Kasumi-1 (cell line): ENCODE measurements around the gene ASF1A.
A peak's percentile ranks its signal among the peaks of the same experiment; 100 is the strongest.

Experiments used
- DNase-seq, 2 experiments: peaks; one replicate each; lab custom pipeline; 2025; lab: John Stamatoyannopoulos, UW

Gene ASF1A

DNA sequence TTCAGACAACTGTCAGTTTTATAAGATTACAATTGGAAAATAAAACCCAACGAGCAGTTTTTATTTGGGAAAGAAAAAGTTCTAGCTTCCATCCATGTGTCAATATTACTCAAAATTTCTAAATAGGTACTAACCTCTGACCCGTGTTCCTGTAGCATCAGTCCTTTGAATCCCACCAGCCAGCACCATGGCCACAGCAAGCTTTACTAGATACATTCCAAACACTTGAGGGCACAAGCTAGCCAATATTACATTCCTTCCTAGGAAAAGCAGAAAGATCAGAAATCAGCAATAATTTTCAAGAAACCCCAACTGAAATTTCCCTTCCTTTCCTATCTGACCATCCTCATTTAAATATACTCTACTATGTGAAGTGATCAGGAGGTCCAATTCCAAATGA is 19.2 kb downstream of the ASF1A start:
- no peak for DNase-seq

GRCh38 chr6:118914598-118914997 is 20.6 kb downstream of the ASF1A start:
- no peak for DNase-seq

DNA sequence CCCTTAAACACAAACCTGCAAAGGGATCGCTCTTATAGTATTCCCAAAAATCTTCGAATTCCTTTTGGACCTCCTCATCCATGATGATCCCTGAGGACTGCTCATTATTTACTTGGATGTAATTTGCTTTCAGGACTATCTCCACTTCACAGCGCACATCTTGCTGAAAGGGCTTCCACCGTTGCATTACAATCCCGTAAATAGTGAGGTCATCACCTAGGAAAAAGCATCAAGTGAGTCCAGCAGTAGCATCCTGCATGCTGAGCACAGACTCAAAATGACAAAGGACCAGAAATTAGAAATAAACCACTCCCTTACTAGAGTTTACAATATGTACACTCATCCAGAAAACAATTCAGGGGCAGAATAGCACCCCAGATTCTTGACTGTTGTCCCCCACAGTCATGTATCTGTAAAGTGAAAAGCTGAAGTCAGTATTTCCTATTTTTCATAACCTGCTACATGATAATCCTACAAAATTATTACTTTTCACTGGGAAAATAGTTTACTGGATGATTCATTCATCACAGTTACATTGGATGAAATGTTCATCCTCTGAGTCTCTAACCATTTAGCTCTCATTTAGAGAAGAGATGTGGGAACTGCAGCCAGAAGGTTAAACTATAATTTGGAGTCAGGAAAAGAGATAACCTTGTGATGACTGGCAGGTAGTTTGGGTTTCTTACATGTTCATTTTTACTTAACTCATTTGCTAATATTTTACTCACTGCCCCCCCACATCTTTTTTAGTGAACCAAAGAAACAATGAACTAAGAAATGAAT is 23.8 kb downstream of the ASF1A start:
- no peak for DNase-seq

- no peak for DNase-seq
These were observed 24.4 kb downstream of the ASF1A start for GRCh38 chr6:118918329-118918725.

DNA sequence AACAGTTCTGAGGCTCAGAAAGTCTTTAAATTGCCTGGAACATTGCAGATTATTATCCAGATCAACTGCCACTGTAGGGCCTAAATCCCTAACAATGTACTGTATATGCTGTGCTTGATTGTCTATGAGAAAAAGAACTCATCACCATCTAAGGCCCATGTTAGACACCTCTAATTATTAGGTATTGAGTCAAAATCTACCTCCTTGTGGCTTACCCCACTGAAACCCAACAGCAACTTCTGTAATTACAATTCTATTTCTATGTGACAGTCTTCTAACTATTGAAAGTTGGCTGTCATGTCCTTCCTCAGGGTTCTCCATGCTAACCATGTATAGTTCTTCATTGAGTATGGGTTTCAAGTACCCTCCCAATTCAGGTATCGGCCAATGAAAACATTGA is 27.1 kb downstream of the ASF1A start:
- no peak for DNase-seq

DNA sequence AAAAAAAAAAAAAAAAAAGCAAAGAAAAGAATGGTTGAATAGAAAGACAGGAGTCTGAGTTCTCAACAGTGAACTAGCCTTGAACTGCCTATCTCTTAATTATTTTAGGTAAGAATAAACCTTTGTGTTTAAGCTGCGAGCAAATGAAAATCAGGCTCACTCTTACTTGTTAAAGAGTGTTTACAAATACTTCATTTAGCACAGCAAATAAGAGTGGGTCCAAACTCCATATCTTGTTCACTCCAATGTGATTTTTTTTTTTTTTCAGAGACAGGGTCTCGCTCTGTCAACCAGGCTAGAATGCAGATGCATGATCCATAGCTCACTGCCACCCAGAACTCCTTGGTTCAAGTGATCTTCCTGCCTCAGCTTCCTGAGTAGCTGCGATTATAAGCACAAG is 29.1 kb downstream of the ASF1A start:
- no peak for DNase-seq

DNA sequence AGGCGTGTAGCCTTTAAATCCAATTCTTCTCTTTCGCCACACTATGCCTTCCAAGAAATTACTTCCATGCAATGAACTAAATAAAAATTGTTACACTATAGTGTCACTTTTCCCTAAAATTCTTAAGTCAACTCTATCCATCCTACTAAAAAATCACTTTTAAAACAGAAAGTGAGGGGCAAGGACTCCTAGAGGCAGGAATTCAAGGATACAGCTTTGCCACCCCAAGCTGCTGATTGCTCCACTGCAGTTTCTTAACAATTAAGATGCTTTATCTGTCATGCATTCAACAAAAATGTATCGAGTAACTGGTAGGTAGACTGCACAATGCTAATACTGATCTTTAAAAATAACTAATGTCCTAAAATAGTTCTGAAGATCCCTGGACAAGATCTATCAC is 36.7 kb downstream of the ASF1A start:
- no peak for DNase-seq

DNA sequence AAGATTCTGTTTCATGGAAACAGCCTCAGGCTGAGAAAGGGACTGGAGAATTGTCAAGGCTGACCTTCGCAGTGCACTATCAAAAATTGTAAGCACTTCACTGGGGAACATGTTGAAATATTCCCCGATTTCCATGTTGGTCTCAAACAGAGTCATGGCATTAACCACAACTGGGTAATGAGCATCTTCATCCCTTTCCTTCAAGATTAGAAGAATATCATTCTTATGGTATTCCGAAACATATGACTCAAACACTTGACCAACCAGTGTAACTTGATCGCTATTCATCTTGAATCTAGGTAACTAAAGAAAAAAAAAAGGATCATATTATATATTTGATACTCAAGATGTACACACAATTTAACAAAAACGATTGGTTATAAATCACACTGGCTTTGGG is 37.5 kb downstream of the ASF1A start:
- no peak for DNase-seq

GRCh38 chr6:118932421-118932820 is 38.5 kb downstream of the ASF1A start:
- DNase-seq, result no peak

GRCh38 chr6:118933855-118934460 is 40.0 kb downstream of the ASF1A start:
- DNase-seq, result peak in 1 of 2 experiments; percentile 41

DNA sequence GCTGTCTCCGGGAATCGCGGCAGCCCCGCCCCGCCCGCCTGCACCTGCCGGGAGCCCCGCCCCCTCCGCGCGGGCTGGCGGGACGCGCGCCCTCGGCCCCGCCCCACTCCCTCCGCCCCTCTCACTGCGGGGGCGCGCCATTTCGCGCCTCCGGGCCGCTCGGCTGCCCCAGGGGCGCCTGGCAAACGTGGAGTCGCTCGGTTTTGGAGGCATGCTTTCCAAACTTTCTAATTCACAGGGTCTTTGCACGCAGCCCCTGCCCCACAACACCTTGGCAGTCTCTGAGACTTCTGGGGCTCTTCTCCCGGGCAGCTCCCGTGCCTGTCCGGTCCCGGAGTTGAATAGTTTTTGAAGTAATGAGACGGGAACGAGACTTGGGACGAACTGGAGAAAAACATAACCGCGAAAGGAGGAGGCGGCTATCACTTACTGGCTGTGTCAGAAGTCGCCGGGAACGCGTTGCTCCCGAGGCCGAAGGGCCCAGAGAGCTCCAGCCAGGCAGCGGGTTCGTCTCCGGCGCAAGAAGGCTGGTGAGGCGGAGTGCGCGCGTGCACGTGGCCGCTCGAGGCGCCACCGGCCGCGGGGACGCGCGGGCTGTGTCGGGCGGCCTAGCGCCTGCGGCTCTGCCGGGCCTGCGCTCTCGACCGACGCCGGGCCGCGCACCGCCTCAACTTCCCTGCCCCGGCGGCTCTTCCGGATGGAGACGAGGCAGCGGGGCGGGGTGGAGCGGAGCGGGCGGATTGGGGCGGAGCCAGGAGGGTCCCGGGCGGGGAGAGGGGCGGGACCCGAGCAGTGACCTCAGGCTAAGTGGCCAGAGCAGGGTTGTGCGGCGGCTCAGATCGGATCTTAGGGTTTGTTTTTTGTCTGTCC is 40.7 kb downstream of the ASF1A start, which contains the start of gene MCM9:
TSS of gene MCM9 (minus strand) at position 699 of the 870 bp plus-strand sequence. CDS start 3,436 bp downstream, outside the sequence.
- DNase-seq, result peak; percentile 80 to 86

GRCh38 chr6:118935331-118935668 is 41.3 kb downstream of the ASF1A start:
- DNase-seq, result peak in 1 of 2 experiments; percentile 40

GRCh38 chr6:118935978-118936703 is 42.2 kb downstream of the ASF1A start:
- no peak for DNase-seq

GRCh38 chr6:118939683-118940082 is 45.7 kb downstream of the ASF1A start:
- no peak for DNase-seq

DNA sequence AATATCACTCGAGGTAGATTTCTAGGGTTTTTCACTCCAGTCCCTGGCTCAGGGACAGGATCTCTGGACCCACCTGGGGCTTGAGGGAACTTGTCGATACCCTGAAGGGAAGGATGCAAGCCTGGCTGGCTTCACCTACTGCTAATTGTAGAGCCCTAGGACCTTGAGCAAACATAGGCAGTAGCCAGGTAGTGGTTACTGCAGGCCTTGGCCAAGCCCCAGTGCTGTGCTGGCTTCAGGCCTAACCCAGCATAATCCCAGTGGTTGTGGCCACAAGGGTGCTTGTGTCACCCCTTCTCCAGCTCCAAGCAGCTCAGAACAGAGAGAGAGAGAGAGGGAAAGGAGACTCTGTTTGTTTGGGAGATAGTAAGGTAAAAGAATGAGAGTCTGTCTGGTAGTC is 46.8 kb downstream of the ASF1A start:
- DNase-seq, result no peak

DNA sequence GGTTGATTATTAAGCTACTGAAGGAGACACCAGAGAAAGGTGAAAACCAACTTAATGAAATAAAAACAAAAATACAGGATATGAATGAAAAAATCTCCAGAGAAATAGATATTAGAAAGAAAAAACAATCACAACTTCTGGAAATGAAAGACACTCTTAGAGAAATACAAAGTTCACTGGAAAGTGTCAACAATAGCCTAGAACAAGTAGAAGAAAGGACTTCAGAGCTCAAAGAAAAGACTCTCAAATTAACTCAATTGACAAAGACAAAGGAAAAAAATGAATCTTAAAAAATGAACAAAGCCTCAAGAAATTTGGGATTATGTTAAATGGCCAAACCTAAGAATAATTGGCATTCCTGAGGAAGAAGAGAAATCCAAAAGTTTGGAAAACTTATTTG is 51.3 kb downstream of the ASF1A start:
- DNase-seq, result no peak

- DNase-seq, result peak in 1 of 2 experiments; percentile 20
These were observed 58.7 kb downstream of the ASF1A start for GRCh38 chr6:118952683-118953082.

DNA sequence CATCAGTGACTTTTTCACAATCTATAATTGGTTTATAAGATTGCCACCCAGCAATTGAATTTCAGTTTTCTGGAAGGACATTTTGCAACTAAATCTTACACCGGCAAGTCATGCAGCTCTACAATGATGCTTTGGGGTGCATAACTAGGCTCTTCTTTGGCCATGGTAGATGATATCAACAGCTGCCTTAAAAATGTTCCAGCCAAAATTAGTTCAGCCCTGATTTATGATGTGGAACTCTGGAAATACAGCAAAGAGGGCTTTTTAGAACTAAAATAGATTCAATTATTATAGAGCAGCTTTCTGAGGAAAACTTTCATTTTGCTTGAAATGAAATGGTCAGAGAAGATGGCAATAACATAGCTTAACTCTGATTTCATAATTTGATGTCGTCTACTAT is 59.4 kb downstream of the ASF1A start:
- no peak for DNase-seq
